ENCODE measurements around the gene SMARCB1. TPM values are rescaled to one million over a fixed set of nuclear protein-coding genes. Genes with fewer than 3 reads are reported as not detected.

Gene SMARCB1
- total and polyA plus RNA-seq, 4 donors: 39.2 to 69.6 (median 47.8) TPM

GRCh38 chr22:23769321-23769965, 17.3 kb upstream of the SMARCB1 start:
- no peak for ATAC-seq (ENCODE audit: insufficient read depth, low FRiP score)
- H3K36me3 ChIP-seq (ENCODE audit: control insufficient read depth in 4 of 4, insufficient read depth in 4 of 4, low read length in 4 of 4): peaks cover 0 to 3% (median 0%) of the 10 kb centered on the region in 4 donors
- H3K9ac ChIP-seq (ENCODE audit: insufficient read depth in 1 of 2, low read length in 2 of 2): no peak overlapping the region
- WGBS, 2 donors: 67 to 70% methylated on average over 6 of the region's 6 CpGs
- H3K27me3 ChIP-seq (ENCODE audit: control insufficient read depth in 3 of 3, insufficient read depth in 3 of 3, low read length in 2 of 3): no peaks in the 10 kb centered on the region
- H3K27ac ChIP-seq (ENCODE audit: low read depth in 1 of 2, low read length in 1 of 2): no peak overlapping the region
- H3K9me3 ChIP-seq (ENCODE audit: control insufficient read depth in 4 of 4, insufficient read depth in 3 of 4, low read length in 3 of 4): no peaks in the 10 kb centered on the region
- H3K4me1 ChIP-seq (ENCODE audit: control insufficient read depth in 5 of 5, insufficient read depth in 5 of 5, low read length in 5 of 5): peaks cover 0 to 27% (median 15%) of the 10 kb centered on the region in 5 donors
- no peak for DNase-seq
- H3K4me3 ChIP-seq: no peak overlapping the region
- TF ChIP-seq CTCF (IDR thresholded peaks at IDR 0.05; ENCODE audit: control extremely low read depth, extremely low read depth): no peak

- peaks cover 0 to 35% (median 14%) of the 10 kb centered on the region in 5 donors for H3K4me1 ChIP-seq (ENCODE audit: control insufficient read depth in 5 of 5, insufficient read depth in 5 of 5, low read length in 5 of 5)
- 18 to 33% methylated on average over 6 of the region's 6 CpGs for WGBS, 2 donors
- H3K27ac ChIP-seq (ENCODE audit: low read depth in 1 of 2, low read length in 1 of 2): no peak overlapping the region
- no peaks in the 10 kb centered on the region for H3K9me3 ChIP-seq (ENCODE audit: control insufficient read depth in 4 of 4, insufficient read depth in 3 of 4, low read length in 3 of 4)
- TF ChIP-seq CTCF (IDR thresholded peaks at IDR 0.05; ENCODE audit: control extremely low read depth, extremely low read depth): no peak
- no peak overlapping the region for H3K4me3 ChIP-seq
- no peak for DNase-seq
- no peaks in the 10 kb centered on the region for H3K27me3 ChIP-seq (ENCODE audit: control insufficient read depth in 3 of 3, insufficient read depth in 3 of 3, low read length in 2 of 3)
- no peak overlapping the region for H3K9ac ChIP-seq (ENCODE audit: insufficient read depth in 1 of 2, low read length in 2 of 2)
- no peak for ATAC-seq (ENCODE audit: insufficient read depth, low FRiP score)
- H3K36me3 ChIP-seq (ENCODE audit: control insufficient read depth in 4 of 4, insufficient read depth in 4 of 4, low read length in 4 of 4): no peaks in the 10 kb centered on the region
Measured at GRCh38 chr22:23772315-23772648, 14.5 kb upstream of the SMARCB1 start.

GRCh38 chr22:23772649-23773473, 13.9 kb upstream of the SMARCB1 start, which contains the start of gene MMP11:
Gene MMP11, plus strand, starts transcription at chr22:23772849. Its CDS starts 22 bp downstream, at chr22:23772871.
- Histone ChIP-seq H3K9ac (ENCODE audit: insufficient read depth in 1 of 2, low read length in 2 of 2) (no peak within 1 kb of the TSS), H3K36me3 (ENCODE audit: control insufficient read depth in 4 of 4, insufficient read depth in 4 of 4, low read length in 4 of 4) (no peaks in the 10 kb centered on the region), H3K9me3 (ENCODE audit: control insufficient read depth in 4 of 4, insufficient read depth in 3 of 4, low read length in 3 of 4) (no peaks in the 10 kb centered on the region), H3K27me3 (ENCODE audit: control insufficient read depth in 3 of 3, insufficient read depth in 3 of 3, low read length in 2 of 3) (no peaks in the 10 kb centered on the region), H3K4me1 (ENCODE audit: control insufficient read depth in 5 of 5, insufficient read depth in 5 of 5, low read length in 5 of 5) (peaks cover 0 to 35% (median 14%) of the 10 kb centered on the region in 5 donors), H3K4me3 (peak within 1 kb of the TSS; percentile 33), H3K27ac (ENCODE audit: low read depth in 1 of 2, low read length in 1 of 2) (peak within 1 kb of the TSS in 1 of 2 donors; percentile 77)
- TF ChIP-seq CTCF (IDR thresholded peaks at IDR 0.05; ENCODE audit: control extremely low read depth, extremely low read depth): no peak
- 5 to 8% methylated on average over 53 to 79 of the region's 79 CpGs for WGBS, 2 donors
- DNase-seq (peak; percentile 58 to 76 (median 75)), ATAC-seq (ENCODE audit: insufficient read depth, low FRiP score) (peak; percentile 28)

All from lung (tissue), 12 donors.